Left ventricle myocardium inferior (tissue), 1 donor: ENCODE results near the gene PIK3C3. TPM values are rescaled to one million over a fixed set of nuclear protein-coding genes. Genes with fewer than 3 reads are reported as not detected.

Source experiments
- DNase-seq: peaks from one replicate; pipeline ENCODE4 v3.0.0-alpha.2; 2020
- H3K27ac ChIP-seq: fragments of 200-600 bp; replicated peaks from 2 replicates; pipeline ENCODE4 v1.8.0; 2021
- H3K27me3 ChIP-seq: fragments of 200-600 bp; 2 replicates; pipeline ENCODE4 v1.8.0; 2021; ENCODE audit warnings: low read depth
- H3K36me3 ChIP-seq: fragments of 200-600 bp; 2 replicates; pipeline ENCODE4 v1.8.0; 2021
- H3K4me1 ChIP-seq: fragments of 200-600 bp; 2 replicates; pipeline ENCODE4 v1.8.0; 2021
- H3K4me3 ChIP-seq: fragments of 200-600 bp; 2 replicates; pipeline ENCODE4 v1.8.0; 2021; ENCODE audit warnings: mild to moderate bottlenecking, moderate library complexity
- H3K9me3 ChIP-seq: fragments of 200-600 bp; replicated peaks from 2 replicates; pipeline ENCODE4 v1.8.0; 2021
- intact Hi-C: fragments of 100-400 bp; cut with micrococcal nuclease; formaldehyde crosslinking; loops from one replicate; pipeline ENCODE4 v1.11.0; 2022
- total RNA-seq: library from RNA; stranded (reverse); fragmentation: NEBNext Ultra II Directional; extraction: Animal tissue kit (Norgen Biotek cat#: 25700); gene quantifications from one replicate; pipeline ENCODE4 v1.2.1, GENCODE V29; 2021
- TF ChIP-seq, protein P1 (sequence below): fragments of 200-600 bp; IDR thresholded peaks from 2 replicates; pipeline ENCODE4 v1.8.0; 2021; ENCODE audit warnings: antibody characterized with exemption, mild to moderate bottlenecking, borderline replicate concordance
- donor health status: DM: no; HTN: yes; CAD: no; lungs with severe emphysema.

The PIK3C3 gene
- total RNA-seq, 1 donor from 2014 or later = 33.2 TPM

DNA sequence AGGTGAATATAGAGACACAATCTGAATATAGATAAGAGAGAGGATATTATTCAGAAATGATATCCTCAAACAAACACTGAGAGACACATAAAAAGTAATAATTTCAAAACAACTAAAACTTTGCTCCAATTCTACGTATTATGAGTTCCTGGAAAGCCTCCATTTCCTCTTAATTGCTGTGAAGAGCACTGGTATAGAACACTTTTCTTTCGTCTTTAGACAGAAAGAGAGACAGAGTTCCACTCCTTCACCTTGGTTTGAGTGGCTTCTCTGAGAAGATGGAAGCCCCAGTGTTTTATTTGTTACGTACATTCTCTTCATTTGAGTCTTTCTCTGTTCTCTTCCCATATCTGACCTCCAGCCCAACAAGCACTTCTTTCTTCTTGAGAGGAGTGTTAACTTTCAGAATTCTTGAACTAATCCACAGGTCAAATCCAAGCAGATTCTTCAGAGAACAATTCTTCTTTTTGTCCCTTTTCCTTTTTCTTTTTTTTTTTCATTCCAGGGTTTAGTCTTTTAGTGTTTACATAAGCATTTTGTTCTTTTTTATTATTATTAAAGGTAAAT is 6.4 kb upstream of the PIK3C3 start:
- intact Hi-C loops = no loop called here
- H3K36me3 ChIP-seq = no peaks in the 10 kb centered on the region
- no peak overlapping the region for H3K27ac ChIP-seq
- H3K9me3 ChIP-seq = no peaks in the 10 kb centered on the region
- TF ChIP-seq, protein P1, sequence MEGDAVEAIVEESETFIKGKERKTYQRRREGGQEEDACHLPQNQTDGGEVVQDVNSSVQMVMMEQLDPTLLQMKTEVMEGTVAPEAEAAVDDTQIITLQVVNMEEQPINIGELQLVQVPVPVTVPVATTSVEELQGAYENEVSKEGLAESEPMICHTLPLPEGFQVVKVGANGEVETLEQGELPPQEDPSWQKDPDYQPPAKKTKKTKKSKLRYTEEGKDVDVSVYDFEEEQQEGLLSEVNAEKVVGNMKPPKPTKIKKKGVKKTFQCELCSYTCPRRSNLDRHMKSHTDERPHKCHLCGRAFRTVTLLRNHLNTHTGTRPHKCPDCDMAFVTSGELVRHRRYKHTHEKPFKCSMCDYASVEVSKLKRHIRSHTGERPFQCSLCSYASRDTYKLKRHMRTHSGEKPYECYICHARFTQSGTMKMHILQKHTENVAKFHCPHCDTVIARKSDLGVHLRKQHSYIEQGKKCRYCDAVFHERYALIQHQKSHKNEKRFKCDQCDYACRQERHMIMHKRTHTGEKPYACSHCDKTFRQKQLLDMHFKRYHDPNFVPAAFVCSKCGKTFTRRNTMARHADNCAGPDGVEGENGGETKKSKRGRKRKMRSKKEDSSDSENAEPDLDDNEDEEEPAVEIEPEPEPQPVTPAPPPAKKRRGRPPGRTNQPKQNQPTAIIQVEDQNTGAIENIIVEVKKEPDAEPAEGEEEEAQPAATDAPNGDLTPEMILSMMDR = no peak
- no peak for DNase-seq
- no peaks in the 10 kb centered on the region for H3K4me1 ChIP-seq
- H3K27me3 ChIP-seq = peaks cover 42% of the 10 kb centered on the region
- no peak overlapping the region for H3K4me3 ChIP-seq

DNA sequence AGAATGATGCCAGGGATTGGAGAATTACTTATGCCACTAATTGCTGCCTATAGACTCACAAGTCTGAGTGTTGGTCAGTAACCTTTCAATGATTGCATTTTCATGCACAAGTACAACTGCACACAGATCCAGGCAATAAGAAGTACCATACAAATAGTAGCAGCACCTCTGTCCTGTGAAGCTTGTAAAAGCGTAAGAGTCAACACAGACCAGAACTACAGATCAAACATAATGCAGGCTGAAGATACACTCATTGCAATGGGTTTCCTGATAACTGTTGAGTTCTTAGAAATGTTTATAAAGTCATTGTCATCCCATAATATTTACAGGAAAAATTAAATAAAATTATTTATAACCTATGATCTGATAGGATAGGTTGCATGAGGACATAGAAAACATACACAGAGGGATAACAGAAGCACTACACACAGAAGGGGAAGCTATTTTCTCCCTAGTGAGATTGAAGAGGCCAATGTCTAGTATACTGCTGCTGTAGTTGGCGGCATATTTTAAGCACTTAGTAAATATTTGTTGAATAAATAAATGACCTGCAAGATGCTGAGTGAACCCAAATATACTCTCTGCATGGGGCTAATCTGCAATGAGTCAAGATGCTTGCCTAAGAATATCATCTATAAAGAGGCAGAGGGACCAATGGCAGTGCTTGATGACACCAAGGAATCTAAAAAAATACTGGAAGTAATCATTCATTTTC is 5.7 kb upstream of the PIK3C3 start:
- intact Hi-C loops = no loop called here
- TF ChIP-seq, protein P1 = no peak
- no peak overlapping the region for H3K4me3 ChIP-seq
- no peak overlapping the region for H3K27ac ChIP-seq
- H3K9me3 ChIP-seq = no peaks in the 10 kb centered on the region
- no peaks in the 10 kb centered on the region for H3K36me3 ChIP-seq
- no peak for DNase-seq
- peaks cover 1% of the 10 kb centered on the region for H3K4me1 ChIP-seq
- peaks cover 37% of the 10 kb centered on the region for H3K27me3 ChIP-seq

DNA sequence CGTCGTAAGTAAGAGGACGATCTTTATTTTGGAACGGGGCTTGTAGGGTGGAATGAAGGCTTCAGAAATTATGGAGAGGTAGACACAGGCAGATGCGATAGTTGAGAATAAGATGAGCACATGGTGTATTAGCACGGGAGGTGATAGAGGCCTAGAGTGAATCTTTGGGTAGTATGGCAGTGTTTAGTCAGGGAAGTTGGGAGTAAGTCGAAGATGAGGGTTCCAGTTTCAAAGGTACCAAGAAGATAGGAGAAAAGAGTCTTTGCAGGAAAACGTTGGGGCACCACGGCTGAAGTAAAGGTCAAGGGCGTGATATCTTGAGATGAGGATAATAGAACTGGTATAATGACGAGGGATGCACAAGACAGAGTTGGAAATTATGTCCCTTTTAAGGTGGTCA is 654 bp downstream of the PIK3C3 start:
- peak overlapping the region; percentile 81 for H3K27ac ChIP-seq
- intact Hi-C loops = no loop called here
- peaks cover 45% of the 10 kb centered on the region for H3K4me1 ChIP-seq
- no peaks in the 10 kb centered on the region for H3K27me3 ChIP-seq
- H3K4me3 ChIP-seq = peak overlapping the region; percentile 92
- peaks cover 31% of the 10 kb centered on the region for H3K36me3 ChIP-seq
- TF ChIP-seq, protein P1 = no peak
- no peaks in the 10 kb centered on the region for H3K9me3 ChIP-seq
- DNase-seq = no peak

DNA sequence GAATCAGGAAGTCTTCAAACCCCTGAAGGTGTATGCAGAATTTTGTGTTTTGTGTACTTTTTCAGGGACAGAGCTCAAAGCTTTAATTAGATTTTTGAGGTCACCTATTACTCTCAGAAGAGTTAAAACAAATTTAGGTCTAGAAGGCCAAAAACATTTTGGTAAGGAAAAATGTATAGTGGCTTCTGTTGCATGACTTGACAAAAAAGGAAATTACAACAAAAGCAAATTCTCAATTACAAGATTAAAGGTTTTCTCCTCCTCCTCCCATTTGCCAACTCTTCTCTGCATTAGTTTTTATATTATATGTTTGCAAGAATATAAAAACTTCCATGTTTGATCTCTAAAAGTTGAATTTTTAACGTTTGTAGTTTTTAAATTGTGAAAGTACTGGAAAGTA is 4.0 kb downstream of the PIK3C3 start:
- no peak overlapping the region for H3K4me3 ChIP-seq
- no peaks in the 10 kb centered on the region for H3K27me3 ChIP-seq
- H3K27ac ChIP-seq = no peak overlapping the region
- H3K36me3 ChIP-seq = peaks cover 48% of the 10 kb centered on the region
- intact Hi-C loops = no loop called here
- TF ChIP-seq, protein P1 = no peak
- peaks cover 60% of the 10 kb centered on the region for H3K4me1 ChIP-seq
- no peaks in the 10 kb centered on the region for H3K9me3 ChIP-seq
- DNase-seq = no peak

DNA sequence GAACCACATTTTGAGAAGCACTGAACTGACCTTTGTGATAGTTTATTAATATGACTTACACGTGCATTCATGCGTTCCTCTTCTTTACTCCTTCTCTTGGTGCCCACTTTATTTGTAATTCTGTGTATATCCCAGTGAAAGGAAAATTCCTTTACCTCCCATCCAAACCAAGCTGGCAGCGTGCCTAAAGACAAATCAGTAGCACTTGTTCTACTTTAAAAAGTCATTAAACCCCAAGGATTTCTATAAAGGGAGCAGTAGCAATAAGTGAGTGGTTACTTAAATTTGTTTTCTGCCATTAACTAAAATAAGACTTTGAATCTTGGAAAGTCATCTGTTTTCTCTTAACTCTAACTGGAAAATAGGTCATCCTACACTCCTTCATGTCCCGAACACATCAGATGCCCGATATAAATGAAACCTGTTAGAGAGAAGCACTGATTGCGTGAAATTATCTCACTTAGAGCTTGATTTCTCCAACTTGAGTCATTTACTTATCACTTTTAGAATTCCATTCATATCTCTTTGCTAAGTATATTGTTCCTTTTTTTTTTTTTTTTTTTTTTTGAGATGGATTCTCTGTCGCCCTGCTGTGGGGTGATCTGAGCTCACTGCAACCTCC is 10.7 kb downstream of the PIK3C3 start:
- Histone ChIP-seq H3K27ac (peak overlapping the region; percentile 21), H3K4me1 (peaks cover 55% of the 10 kb centered on the region), H3K27me3 (no peaks in the 10 kb centered on the region), H3K36me3 (peaks cover 26% of the 10 kb centered on the region), H3K9me3 (no peaks in the 10 kb centered on the region), H3K4me3 (no peak overlapping the region)
- TF ChIP-seq, protein P1 = no peak
- no peak for DNase-seq
- intact Hi-C loops = no loop called here
